G401.6 (cell line): Measurements from ENCODE around the gene TMEM200C.
"Not testable (repeated sequence)": the region's sequence is repeated elsewhere in the genome, so short reads cannot be mapped to it uniquely, and the experiment has no call there.

Experiments used
- FAIRE-seq: peaks from 2 replicates; lab custom pipeline; 2012; peaks lifted over from hg19 to GRCh38; lab: Jason Lieb, UNC

TMEM200C gene

DNA sequence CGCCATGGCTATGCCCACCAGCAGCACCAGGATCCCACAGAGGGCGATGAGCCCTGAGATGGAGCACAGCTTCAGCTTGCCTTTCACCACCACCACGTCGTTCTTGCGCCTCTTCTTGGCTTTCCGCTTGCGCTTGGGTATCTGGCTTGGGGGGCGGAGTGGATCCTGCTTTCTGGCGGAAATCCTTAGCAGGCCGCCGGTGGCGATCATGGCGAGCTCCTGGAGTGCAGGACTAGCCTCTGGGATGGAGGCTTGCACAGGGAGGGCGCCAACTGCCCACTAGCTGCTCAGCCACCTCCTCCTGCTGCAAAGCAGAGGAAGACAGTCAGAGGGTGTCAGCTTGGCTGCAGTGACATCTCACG is 3.5 kb downstream of the TMEM200C start:
- FAIRE-seq: no peak

DNA sequence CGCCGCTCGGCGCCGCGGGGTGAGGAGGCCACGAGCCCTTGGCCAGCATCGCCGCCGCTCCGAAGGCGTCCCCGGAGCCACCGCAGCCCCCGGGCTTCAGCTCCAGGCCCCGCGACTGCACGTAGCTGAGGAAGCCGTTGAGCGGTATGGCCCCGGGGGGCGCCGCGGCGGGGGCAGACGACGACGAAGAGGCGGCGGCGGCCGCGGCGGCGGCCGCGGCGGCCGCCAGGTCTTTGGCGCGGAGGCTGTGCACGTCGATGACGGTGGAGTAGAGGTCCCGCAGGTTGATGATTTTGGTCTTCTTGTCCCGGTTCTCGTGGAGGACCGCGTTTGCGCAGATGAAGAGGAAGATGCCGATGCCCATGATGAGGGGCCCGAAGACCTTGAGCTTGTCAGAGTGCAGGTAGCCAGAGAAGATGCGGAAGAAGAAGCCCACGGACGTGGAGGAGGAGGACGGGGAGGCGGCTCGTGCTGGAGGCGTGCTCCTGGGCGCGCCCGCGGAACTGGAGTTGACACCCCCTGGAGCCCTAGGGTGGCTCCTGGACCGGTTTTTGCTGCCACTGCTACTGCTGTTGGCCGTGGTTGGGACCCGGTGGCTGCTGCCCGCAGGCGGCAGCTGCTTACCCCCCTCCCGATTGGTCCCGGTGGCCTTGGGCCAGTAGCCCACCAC is 4.0 kb downstream of the TMEM200C start:
- no peak for FAIRE-seq

DNA sequence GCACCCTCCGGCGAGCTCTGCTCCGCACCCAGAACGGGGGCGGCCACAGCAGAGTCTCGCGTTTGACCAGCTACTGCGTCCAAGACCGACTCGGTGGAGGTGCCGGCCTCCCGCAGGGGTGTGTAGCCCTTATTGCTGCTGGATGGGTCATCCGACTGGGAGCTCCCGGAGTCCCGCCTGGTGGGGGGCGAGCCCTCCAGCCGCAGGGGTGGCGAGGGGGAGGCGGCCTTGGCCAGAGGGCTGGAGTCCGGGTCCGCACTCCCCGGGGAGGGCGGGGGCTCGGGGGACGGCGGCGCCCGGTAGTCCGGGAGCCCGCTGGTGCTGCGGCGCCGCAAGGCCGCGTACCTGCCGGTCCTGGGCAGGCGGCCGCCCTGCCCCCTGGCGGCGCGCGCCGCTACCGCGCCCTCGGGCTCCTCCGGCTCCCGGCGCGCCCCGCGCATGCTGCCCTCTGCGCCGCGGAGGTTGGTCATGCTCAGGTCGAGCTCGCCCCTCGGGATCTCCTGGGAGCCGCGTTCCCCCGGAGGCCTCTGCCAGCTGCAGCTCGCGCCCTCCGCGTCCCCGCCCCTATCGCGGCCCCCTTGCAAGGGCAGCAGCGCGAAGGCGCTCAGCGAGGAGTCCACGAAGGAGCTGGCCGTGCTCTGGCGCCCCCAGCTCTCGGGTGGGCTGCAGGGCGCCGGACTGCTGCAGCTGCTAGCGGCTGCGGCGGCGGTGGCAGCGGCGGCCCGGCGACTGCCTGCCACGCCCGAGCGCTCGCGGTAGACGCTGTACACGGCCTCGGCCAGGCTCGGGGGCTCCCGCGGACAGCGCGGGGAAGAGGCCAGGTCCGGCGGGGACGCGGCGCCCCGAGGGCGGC is 4.8 kb downstream of the TMEM200C start:
- no peak for FAIRE-seq

DNA sequence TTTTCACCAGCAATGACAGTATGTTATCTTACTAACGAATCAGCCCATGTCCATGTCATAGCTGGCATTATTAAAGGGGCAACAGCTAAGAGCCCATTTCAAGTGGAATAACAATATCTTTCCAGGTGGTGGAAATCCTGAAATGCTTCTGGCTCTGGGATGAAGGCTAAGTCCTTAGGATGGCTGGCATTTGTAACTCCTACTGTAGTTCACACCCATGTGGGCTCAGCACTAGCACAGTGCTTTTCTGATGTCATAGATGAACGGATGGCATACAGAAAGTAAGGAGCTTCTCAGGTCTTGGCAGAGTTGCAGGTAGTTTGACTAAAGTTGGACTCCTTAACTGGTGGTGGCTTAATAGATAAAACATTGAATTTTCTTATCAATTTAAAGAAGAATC is 10.0 kb downstream of the TMEM200C start:
- no peak for FAIRE-seq

DNA sequence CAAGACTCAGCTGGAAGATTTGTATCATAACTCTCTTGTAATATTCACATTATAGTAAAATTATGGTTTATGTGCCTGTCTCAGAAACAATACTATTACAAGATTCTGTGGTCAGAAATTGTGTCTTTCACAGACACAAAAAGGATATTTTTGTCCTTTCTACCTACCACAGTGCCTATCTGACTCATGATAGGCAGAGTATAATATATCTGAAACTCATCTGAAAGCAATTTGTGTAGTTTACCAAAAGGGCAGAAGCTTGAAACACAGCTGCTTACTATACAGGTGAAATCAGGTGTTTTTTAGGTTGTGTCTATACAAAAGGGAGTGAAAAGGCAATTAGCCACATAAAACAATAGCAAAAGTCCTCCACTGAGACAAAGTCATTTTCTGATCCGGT is 10.9 kb downstream of the TMEM200C start:
- no peak for FAIRE-seq

DNA sequence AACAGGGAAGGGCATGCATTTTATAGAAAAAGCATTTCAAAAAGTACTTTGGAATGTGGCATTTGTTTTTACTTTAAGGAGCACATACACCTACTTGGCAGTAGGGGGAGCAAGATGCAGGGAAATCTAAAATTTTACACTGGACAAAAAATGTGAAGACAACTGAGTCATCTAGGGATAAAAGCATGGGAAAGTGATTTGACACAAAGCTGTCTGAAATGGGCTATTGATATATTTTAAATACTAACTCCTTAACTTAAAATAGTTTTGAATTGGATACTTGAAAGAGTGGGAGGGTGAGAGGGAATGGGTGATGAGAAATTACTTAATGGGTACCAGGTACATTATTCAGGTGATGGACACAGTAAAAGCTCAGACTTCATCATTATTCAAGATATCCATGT is 15.8 kb downstream of the TMEM200C start:
- no peak for FAIRE-seq

DNA sequence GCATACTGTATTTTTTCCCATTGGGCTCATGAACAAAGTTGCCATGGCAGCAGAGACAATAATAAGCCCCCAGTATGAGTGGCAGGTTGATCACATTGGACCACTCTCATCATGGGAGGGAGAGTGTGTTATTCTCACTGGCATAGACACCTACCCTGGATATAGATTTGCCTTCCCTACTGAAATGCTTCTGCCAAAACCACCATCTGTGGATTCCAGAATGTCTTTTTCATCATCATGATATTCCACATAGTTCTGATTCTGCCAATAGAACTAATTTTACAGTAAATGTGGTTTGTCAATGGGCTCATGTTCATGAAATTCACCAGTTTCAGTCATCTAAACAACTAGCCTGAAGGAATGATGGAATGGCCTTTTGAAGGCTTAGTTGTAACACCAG is 18.4 kb downstream of the TMEM200C start:
- no peak for FAIRE-seq

DNA sequence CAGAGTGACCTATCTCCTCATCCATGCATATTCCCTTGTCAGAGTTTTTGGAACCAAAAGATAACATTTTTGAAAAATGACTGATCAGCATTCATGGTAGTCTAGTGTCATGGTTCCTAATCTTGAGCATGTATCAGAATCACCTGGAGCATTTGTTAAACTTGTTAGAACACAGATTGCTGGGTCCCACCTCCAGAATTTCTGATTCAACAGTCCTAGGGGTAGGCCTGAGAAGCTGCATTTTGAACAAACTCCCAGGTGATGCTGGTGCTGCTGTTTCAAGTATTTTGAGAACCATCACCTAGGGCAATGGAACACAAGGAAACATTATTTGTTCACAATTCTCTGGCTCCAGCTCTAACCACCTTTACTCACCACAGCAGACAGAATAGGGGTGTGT is 21.0 kb downstream of the TMEM200C start:
- no peak for FAIRE-seq

DNA sequence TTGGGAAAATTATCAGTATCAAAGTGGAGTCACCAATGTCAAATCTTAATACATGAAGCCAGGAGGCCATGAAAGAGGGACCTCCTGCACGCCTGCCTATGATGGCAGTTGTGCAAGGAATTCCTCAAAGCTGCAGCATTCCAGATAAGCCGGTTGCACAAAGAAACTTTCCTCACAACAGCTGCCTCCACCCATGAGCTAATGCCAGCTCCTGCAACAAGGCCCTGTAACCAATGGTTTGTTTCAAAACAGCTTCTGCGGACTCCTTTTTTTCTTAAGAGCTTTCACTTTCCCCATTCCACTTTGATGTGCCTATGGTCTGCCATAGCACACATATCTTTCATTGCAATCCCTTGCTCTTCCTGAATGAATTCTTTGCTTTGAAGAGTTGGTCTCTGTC is 22.4 kb downstream of the TMEM200C start:
- no peak for FAIRE-seq

DNA sequence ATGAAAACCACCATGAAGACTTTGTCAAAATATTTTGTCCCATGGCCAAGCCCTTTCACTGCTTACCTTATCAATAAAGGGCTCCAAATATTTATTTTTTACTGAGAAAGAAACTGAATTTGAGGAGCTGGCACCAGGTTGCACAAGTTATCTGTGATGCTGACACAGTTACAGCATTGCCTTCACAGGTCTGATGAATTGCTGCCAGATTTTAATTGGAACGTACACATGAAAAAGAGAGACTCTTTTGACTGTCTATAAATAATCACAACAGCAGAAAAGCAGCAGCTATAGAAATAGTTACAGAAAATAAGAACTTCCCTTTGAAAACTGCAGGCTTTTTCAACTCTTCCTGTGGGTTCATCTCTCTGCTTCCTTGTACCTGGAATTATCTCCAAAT is 23.9 kb downstream of the TMEM200C start:
- FAIRE-seq: no peak

DNA sequence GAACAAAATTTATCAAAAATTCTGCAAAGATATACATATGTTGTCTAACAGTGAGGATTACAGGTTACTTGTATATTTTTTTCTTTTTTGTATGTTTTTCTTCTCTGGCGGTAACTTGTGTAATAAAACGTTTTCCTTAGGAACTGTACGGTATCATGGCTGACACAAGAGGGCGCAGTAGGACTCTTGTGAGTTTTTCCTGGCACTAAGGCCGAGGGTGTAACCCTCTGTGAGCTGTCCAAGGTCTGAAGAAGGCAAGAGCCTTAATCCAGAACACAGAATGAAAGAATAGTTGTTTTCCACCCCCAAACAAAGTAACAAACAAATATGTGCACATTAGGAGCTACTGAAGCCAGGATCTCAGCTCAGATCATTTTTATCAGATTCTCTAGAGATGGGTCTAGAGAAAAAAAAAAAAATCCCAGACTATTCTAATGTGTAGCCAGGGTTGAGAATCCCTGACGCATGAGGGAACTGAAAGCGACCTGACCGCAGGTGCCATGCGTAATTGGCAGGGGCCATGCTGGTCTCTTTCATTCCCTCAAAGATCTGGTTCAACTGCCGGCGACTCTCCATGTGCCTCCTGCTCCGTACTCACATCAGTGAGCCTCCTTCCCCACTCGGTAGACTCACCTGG is 27.0 kb downstream of the TMEM200C start:
- no peak for FAIRE-seq

DNA sequence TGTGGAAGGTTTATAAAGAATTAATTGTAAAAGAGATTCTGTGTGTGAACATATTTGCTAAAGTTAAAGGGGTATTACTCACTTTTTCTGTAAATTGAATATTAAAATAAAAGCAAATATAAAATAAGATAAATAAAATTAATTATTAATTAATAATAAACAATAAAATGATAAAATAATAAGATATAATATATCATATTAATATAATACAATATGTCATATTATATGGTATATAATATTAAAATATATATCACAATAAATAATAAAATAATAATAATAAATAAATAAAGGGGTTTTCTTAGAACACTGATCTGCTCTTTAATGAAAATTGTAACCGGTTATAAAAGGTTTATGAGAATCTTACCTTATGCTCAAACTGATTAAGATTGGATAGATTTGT is 29.8 kb downstream of the TMEM200C start:
- FAIRE-seq: peak; percentile 95

DNA sequence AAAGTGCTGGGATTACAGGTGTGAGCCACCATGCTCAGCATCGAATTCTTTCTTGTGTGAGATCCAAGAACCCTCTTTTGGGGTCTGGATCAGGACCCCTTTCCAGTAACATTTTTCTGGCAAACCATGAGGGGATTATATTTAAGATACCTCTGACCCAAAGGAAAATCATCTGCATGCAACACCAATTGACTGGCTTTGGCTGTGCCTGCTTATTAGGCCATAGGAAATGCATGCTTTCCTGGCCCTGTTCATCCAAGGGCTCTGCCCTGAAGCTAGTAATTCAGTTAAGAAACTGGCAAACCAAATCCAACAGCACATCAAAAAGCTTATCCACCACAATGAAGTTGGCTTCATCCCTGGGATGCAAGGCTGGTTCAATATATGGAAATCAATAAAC is 33.2 kb downstream of the TMEM200C start:
- not testable (repeated sequence) for FAIRE-seq

DNA sequence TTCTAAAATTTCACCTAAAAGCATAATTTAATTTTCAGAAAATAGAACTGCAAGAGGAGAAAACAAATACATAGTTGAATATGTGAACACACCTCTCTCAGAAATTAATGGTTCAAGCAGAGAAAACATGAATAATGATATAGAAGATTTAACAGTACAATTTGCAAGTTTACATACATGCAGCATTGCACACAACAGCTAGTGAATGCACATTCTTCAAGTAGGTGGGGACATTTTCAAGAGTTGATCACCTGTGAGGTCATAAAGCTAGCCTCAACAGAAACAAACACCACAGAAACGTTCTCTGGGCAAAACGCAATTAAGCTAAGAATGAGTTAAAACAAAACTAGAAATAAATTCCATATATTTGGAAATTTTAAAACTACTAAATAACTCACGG is 38.1 kb downstream of the TMEM200C start:
- FAIRE-seq: no peak

DNA sequence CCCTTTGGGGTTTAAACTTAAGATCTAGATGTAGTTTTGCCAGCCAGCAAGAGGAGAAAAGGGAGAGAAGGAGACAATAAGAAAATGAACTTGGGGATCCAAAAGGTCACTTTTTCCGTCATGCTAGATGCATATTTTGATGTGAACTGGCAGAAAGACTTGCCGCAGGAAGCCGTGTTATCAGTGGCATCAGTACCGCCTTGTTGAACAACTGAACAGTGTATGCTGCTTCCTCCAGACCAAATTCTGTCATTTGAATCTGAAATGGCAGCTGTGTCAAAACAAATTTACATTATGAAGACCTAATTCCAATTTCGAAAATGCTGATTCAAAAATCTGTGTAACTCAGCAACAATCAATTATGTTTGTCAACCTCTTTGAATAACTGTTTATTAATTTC is 42.1 kb downstream of the TMEM200C start:
- no peak for FAIRE-seq

DNA sequence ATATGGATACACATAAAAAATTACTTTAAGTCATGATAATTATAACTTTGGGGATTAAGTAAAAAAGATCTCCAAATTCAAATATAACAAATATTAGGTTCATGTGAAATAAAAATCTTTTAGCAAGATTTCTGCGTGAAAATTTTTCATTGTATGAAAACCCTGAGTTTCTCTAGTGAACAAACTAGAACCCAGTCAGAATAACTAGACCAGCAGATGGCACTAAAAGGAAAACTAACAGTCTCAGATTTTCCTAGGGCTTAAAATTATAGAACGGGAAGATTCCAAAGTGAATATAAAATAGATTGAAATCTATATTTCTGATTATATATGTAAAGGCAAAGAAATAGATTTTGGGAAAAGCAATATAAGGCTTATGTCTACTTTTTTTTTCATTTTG is 43.3 kb downstream of the TMEM200C start:
- FAIRE-seq: no peak

DNA sequence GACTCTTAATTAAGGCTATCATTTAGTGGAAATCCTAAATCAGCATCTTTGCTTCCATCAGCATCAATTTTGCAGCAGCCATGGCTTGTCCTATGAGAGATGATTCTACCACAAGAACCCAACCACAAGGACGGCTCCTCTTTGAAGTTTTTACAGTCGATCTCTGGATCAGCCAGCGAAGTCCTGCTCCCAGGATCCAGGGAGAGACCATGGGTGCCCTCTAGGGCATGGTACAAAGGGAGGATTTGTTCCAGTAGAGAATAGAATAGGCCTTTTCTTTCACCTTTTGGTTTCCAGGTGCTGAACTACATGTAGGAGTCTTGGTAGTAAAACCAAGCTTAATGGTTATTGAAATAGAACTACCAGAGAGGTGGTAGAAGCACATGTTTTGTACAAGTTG is 52.7 kb downstream of the TMEM200C start:
- FAIRE-seq: no peak

DNA sequence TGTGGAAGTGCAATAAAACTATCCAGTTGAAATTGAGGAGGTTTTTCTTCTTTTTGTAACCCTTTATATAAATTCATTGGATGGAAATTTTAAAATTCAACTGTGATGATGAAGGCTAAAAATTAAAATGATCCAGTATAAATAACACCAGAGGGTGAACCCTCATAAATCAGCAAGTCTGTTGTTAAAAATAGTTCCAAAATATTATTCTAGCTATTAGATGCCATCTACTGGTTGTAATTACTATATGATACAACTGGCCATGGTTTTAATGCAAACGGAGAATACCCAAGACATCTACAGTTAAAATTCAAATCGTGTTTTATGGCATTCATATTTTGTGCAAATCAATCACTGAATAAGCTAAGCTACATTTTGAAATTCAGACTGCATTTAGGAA is 53.8 kb downstream of the TMEM200C start:
- no peak for FAIRE-seq

DNA sequence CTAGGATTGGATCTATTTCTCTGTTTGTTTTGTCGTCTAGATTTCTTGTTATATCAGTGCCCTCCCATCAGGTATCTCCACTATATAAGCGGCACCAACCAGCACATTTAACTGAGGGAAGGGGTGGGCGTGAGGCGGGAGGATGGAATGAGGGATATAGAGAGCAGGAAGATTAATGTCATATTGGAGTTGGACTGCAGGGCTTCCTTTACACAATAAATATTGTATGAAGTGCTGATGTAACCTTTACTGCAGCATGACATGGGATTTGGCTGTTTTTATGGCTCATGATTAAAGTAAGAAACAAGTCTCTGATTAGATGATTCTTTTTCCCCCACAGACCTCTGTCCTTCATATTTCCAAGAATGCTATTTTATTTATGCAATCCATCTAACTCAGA is 54.8 kb downstream of the TMEM200C start:
- no peak for FAIRE-seq

DNA sequence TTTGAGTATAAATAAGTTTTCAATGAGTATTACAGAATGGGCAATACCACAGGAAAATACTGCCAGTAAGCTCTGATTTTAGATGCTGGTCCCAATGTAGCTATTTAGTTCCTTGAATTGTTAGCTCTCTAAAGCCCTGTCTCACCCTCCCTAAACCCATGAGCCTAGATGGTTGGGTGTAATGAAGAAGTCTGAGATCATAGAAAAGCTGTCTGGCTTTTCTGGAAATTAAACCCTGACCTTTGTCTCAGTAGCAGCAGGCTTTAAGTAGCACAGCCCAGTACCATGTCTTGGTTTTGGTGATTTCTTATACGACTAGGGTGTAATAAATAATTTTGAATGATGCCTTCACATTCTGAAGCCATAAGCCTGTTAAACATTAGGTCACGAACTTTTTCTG is 55.3 kb downstream of the TMEM200C start:
- FAIRE-seq: no peak

DNA sequence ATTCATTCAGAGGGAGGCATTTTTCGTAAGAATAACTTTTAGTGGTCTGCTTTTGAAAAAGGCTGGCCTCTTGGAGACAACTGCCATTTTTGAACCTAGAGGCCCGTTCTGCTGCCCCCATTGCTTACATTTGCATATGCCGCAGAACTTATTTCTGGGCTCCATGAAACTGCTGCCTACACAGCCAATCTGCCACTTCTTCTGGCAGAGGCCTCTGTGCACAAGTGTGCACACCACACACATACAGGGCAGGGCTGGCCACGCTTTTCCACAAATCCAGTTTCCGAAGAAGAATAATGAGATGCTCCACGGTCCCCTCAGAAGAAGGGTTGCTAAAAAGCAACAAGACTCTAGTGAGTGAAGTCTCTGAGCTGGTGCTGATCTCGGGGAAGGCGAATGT is 56.2 kb downstream of the TMEM200C start:
- no peak for FAIRE-seq
